HG03460 (cell line): ENCODE measurements around the gene CEP70.
"Not testable (repeated sequence)": the region's sequence is repeated elsewhere in the genome, so short reads cannot be mapped to it uniquely, and the experiment has no call there.

Experiments used
- ATAC-seq: cut with Tn5 transposase; IDR thresholded peaks from one replicate; pipeline ENCODE4 v1.9.1; 2021; ENCODE audit not compliant: unreplicated experiment

Gene CEP70

DNA sequence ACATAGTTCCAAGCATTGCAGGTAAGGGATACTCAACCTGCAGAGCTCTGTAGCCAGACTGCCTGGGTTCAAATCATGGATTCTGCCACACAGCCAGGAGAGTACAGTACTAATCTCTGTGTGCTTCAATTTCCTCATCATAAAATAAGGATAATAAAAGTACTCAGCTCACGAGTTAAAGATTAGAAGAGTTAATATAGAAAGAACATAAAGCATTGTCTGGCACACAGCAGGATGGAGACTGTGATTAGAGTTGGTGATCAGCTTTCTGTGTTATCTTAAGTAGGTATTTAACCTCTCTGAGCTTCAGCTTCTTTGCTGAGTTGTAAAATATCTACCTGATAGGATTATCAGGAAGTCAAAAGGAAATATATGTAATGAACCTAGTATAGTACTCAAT is 2.7 kb downstream of the CEP70 start:
- ATAC-seq = no peak

DNA sequence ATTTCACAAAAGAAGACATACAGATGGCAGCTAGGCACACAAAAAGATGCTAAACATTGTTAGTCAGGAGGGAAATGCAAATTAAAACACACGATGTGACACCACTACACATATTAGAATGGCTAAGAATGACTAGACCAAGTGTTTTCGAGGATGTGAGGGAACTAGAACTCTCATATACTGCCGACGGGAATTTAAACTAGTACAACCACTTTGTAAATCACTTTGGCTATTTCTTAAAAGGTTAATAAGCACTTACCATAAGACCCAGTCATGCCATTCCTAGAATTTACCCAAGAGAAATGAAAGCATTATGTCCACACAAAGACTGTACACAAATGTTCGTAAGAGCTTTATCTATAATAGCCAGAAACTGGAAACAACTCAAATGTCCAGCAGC is 5.6 kb downstream of the CEP70 start:
- ATAC-seq = no peak

DNA sequence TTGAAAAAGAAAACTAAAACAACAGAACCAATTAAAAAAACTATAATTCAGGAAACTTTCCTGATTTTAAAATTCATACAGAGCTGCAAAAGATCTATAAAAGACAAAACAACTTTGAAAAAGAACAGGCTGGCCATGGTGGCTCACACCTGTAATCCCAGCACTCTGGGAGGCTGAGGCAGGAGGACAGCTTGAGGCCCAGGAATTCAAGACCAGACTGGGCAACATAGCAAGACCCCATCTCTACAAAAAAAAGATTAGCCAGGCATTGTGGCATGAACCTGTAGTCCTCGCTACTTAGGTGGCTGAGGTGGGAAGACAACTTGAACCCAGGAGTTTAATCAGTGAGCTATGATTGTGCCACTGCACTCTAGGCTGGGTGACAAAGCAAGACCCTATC is 6.7 kb downstream of the CEP70 start:
- no peak for ATAC-seq

DNA sequence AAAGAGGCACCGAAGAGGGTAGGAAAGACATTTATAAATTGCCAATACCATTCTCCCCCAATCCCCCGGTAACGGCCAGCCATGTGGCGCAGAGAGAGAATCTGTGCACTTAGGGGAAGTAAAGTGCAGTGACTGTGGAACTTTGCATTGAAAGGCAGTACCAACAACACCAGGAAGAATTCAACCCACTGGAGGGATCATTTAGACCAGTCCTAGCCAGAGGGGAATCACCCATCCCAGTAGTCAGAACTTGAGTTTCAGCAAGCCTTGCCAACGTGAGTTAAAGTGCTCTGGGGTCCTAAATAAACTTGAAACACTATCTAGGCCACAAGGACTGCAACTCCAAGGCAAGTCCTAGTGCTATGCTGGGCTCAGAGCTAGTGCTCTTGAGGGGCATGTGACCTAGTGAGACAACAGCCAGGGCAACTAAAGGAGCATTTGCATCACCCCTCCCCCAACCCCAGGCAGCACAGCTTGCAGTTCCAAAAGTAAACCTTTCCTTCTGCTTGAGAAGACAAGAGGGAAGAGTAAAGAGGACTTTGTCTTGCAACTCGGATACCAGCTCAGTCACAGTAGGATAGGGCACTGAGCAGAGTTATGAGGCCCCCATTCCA is 15.0 kb downstream of the CEP70 start:
- no peak for ATAC-seq

DNA sequence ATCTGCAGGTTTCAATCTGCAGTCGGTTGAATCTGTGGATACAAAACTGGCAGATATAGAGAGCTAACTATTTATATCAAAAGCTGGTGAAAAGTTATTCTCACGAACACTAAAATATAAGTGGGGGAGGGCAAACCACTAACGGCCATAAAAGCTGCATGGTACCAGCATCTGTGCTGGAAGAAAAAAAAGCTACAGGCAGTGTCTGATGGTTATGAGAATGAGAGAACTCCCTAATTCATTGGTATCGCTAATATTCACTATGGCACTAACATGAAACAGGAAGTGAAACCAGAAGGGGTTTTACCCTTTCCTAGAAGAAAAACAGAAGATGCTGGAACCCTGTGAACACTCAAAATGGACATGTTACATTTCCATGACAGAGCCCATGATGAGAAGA is 15.9 kb downstream of the CEP70 start:
- ATAC-seq = peak; percentile 76

DNA sequence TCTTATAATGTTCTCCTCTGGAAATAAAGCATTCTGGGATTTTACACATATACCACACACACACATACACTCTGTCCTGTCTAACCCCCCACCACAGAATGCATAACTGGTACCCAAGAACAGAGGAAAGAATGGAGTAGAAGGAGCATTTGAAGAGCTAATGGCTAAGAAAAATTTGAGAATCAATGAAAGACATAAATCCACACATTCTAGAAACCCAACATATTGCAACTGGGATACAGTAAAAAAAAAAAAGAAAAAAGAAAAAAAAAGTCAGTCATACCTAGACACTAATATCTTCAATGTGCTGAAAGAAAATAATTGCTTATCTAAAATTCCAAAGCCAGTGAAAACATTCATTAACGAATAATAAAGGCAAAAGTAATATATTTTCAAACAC is 20.9 kb downstream of the CEP70 start:
- no peak for ATAC-seq

DNA sequence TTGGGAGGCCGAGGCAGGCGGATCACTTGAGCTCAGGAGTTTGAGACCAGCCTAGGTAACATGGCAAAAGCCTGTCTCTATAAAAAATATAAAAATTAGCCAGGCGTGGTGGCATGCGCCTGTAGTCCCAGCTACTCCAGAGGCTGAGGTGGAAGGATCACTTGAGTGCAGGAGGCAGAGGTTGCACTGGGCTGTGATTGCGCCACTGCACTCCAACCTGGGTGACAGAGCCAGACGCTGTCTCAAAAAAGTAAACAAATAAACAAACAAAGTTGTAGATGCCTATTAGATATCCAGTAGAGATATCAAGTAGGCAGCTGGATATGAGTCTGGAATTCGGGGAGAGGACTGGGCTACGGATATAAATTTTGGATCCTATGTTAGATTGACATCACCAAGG is 24.4 kb downstream of the CEP70 start:
- not testable (repeated sequence) for ATAC-seq

DNA sequence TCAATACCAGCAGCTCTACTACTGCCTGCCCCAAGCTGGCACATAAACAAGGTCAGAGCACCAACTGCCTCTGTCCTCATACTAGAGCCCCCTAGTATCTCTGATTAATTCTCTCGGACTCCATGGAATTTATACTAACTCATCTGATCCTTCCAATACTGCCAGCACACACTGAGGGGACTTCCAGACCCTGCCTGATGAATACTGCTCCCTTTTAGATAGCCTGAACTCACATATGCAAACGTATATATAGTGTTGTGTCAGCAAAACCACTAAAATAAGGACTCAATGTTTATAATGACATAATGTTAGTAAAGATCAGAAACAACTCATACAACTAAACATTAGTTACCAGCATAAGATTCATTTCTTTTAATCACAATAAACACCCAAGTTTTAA is 25.0 kb downstream of the CEP70 start:
- ATAC-seq = no peak

DNA sequence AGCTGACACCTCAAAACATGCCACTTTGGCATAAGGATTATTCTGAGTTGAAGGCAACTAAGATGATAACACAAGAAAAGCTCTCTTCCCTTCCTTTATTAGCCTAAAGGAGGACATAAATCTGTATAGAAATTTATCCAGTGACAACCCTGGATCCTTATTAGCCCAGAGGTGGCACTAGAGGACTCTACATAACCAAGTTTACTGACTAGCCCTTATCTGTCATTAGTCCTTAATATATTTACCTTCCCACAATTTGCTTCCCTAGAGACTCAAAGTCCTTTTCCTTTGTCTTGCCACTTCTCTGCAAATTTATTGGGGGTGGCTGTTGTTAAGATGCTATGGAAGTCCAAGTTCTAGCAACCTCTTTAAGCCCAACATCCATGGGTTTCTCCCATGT is 26.7 kb downstream of the CEP70 start:
- no peak for ATAC-seq

DNA sequence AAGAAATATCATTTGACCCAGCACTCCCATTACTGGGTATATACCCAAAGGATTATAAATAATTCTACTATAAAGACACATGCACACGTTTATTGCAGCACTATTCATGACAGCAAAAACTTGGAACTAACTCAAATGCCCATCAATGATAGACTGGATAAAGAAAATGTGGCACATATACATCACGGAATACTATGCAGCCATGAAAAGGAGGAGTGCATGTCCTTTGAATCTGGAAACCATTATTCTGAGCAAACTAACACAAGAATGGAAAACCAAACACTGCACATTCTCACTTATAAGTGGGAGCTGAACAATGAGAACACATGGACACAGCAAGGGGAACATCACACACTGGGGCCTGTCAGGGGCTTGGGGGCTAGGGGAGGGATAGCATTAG is 27.8 kb downstream of the CEP70 start:
- ATAC-seq = not testable (repeated sequence)

DNA sequence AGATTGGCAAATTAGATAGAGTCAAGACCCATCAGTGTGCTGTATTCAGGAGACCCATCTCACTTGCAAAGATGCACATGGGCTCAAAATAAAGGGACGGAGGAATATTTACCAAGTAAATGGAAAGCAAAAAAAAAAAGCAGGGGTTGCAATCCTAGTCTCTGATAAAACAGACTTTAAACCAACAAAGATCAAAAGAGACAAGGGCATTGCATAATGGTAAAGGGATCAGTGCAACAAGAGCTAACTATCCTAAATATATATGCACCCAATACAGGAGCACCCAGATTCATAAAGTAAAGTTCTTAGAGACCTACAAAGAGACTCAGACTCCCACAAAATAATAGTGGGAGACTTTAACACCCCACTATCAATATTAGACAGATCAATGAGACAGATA is 31.2 kb downstream of the CEP70 start:
- ATAC-seq = not testable (repeated sequence)

DNA sequence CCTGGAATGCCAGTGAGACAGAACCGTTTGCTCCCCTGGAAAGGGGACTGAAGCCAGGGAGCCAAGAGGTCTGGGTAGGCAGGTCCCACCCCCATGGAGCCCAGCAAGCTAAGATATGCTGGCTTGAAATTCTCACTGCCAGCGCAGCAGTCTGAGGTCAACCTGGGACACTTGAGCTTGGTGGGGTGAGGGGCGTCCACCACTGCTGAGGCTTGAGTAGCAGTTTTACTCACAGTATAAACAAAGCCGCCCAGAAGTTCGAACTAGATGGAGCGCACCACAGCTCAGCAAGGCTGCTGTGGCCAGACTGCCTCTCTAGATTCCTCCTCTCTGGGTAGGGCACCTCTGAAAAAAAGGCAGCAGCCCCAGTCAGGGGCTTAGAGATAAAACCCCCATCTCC is 33.6 kb downstream of the CEP70 start:
- no peak for ATAC-seq

DNA sequence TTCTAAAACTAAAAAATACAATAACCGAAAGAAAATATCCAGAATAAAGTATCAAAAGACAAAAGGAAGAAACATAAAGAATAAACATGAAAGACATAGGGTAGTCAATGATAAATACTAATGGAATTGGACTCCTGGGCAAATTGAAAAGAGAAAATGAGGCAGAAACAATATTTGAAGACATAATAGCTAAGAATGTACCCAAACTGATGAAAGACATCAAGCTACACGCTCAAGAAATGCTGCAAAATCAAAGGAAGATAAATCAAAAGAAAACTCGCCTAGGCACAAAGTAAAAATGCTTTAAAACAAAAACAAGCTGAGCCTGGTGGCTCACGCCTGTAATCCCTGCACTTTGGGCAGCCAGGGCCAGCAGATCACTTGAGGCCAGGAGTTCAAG is 34.9 kb downstream of the CEP70 start:
- no peak for ATAC-seq

DNA sequence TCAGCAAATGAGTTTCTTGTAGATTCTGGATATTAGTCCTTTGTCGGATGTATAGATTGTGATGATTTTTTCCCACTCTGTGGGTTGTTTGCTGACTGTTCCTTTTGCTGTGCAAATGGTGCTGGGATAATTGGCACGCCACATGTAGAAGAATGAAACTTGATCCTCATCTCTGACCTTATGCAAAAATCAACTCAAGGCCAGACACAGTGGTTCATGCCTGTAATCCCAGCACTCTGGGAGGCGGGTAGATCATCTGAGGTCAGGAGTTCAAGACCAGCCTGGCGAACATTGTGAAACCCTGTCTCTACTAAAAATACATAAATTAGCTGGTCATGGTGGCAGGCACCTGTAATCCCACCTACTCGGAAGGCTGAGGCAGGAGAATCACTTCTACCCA is 39.3 kb downstream of the CEP70 start:
- not testable (repeated sequence) for ATAC-seq

DNA sequence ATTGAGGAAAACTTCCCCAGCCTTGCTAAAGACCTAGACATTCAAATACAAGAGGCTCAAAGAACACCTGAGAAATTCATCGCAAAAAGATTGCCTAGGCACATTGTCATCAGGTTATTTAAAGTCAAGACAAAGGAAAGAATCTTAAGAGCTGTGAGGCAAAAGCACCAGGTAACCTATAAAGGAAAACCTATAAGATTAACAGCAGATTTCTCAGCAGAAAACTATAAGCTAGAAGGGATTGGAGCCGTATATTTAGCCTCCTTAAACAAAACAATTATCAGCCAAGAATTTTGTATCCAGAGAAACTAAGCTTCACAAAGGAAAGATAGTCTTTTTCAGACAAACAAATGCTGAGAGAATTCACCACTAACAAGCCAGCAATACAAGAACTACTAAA is 43.1 kb downstream of the CEP70 start:
- ATAC-seq = not testable (repeated sequence)

DNA sequence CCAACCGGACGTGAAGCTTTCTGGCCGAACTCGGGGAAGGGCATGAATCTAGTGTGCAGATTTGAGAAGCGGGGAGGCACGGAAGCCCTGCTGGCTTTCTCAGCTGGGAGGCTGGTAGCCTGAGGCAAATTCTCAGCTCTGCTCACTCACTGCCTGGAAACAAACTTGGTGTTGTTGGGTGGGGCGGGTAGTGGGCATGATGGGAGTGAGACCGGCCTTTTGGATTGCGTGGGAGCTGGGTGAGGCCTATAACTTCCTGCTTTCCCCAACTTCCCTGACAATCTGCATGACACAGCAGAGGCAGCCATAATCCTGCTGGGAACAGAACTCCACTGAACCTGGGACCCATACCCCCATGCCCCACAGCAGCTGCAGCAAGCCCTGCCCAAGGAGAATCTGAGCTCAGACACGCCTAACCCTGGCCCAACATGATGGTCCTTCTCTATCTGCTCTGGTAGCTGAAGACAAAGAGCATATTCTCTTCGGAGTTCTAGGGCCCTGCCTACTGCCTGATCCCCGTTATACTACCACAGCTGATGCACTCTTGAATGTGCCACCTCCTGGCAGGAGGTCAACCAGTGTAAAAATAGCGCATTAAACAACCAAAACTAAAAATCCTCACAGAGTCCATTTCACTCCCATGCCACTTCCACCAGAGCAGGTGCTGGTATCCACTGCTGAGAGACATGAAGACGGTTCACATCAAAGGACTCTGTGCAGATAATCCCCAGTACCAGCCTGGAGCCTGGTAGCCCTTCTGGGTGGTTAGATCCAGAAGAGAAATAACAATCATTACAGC is 44.7 kb downstream of the CEP70 start:
- no peak for ATAC-seq

DNA sequence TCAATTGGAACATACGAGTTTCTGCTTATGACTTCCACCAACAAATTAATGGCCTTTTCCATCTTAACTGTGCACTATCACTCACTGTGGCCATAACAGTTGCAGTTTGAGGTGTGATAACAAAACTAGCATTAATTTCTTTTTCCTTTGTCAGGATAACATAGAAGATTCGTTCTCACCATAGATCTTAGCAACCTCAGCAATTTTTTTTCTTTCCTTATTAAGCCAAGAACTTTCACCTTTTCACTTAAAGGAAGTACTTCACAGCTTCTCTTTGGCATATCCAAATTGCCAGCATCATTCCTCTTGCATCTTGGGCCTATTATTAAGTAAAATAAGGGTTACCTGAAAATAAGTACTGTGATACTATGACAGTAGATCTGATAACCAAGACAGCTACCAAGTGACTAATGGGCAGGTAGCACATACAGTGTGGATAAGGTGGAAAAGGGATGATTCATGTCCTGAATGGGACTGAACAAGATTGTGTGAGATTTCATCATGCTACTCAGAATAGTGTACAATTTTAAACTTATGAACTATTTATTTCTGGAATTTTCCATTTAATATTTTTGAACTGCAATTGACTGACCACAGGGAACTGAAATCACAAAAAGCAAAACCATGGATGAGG is 46.6 kb downstream of the CEP70 start:
- ATAC-seq = no peak

DNA sequence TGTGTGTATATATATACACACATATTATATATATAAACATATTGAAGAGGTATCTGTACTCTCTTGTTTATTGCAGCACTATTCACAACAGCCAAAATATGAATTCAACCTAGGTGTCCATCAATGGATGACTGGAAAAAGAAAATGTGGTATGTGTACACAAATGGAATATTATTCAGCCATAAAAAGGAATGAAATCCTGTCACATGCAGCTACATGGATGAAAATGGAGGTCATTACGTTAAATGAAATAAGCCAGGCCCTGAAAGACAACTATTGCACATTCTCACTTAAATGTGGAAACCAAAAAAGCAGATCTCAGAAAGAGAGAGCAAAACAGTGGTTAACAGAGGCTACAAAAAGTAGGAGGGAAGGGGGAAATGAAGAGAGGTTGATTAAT is 49.5 kb downstream of the CEP70 start:
- ATAC-seq = no peak

DNA sequence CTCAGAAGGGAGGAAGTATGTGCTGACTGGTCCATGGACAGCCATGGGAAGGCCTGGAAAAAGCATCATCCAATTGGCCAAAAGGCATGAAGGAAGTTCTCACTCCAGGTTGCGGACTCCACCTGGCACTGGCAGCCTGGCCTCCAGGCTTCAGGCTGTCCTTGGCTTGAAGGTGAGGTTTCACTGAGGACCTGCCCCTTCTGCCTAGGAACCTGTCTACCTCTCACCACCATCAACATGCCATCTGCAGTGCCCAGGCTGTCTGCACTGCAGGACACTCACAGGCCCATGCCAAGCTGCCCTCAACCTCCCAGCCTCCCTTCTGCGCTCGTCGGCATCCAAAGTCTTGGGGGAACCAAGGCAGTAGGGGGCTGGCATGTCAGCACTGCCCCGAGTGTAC is 51.1 kb downstream of the CEP70 start:
- no peak for ATAC-seq

DNA sequence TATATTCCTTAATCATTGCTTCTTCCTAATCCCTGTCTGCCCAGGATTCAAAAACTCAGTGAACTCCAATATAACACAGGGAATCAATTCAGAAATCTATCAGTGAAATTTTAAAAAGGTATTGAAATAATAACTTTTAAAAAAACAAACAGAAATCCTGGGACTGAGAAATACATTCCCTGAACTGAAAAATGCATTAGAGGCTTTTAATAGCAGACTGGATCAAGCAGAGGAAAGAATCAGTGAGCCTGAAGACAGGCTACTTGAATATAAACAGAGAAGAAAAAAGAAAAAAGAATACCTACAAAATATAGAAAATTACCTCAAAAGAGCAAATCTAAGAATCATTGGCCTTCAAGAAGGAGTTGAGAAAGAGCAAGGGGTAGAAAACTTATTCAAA is 54.7 kb downstream of the CEP70 start:
- no peak for ATAC-seq

DNA sequence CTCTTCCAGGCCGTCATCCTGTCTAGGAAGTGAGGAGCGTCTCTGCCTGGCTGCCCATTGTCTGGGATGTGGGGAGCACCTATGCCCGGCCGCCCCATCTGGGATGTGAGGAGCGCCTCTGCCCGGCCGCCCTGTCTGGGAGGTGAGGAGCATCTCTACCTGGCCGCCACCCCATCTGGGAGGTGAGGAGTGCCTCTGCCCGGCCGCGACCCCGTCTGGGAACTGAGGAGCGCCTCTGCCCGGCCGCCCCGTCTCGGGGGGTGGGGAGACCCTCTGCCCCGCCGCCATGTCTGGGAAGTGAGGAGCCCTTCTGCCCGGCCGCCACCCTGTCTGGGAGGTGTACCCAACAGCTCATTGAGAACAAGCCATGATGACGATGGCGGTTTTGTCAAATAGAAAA is 72.6 kb downstream of the CEP70 start:
- not testable (repeated sequence) for ATAC-seq

DNA sequence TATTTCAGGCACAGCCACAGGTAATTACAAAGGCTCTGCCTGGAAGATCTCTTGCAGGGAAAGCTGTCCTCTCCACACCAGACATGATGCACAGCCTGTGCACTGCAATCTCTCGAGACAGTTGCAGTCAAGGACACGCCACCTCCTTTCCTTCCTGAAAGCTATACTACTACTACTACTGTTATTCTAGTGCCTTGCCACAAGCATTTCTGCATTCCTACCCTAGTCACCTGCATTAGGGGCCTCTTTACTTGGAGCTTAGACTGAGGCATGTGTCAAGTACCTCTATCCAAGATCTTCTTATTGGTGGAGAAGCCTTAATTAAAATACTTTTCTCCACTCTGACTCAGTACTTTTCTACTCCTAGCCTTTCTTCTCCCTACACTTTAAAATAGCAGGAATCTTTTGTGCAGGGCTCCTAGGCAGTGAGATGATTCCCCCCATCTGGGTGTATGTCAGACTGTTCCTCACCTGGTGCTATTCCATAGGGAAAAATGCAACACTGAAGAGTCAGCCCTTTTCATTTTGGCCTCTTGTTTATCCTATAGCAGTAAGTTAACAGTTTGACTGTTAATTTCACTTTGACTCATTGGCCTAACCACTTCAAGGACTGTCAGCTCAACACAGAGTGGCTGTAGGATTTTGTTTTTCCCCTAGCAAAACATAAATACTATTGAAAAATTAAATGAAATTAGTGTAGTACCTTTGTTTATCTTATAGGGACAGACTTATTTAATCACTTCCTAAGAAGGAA is 80.8 kb downstream of the CEP70 start:
- no peak for ATAC-seq
